K562 (cell line): ENCODE results near the gene HBP1. TPM values are rescaled to one million over a fixed set of nuclear protein-coding genes. Genes with fewer than 3 reads are reported as not detected.

Experiments used
- ATAC-seq: fragments of 200-7000 bp; cut with Tn5 transposase; 3 replicates; pipeline ENCODE4 v1.9.1; 2020; ENCODE audit warnings: moderate library complexity
- BruUV-seq: library from RNA; stranded (reverse); fragments of 400-500 nt; replicated peaks from 2 replicates; lab custom pipeline; 2021; lab: Mats Ljungman, UMichigan
- CTCF ChIA-PET: fragments of 300-600 bp; formaldehyde crosslinking; extraction: SDS; loops from one replicate; lab custom pipeline; 2021; ENCODE audit warnings: low intra/inter-chr PET ratio; lab: Yijun Ruan, JAX
- POLR2A ChIA-PET: fragments of 300-600, 350-650 bp; sonication (Branson Sonifier 250); formaldehyde crosslinking; extraction: SDS; loops from one replicate; lab custom pipeline; 2021; ENCODE audit warnings: antibody characterized with exemption, inconsistent platforms; lab: Yijun Ruan, JAX
- DNase-seq, 4 experiments: peaks; one replicate each; pipeline versions ENCODE4 v3.0.0 to v3.0.0-alpha.2; 2011 to 2018; ENCODE audit warnings: low spot score in 3 of 4, mixed read lengths in 3 of 4; ENCODE audit errors: extremely low read depth in 1 of 4
- FAIRE-seq: peaks from 2 replicates; lab custom pipeline; 2011; peaks lifted over from hg19 to GRCh38; lab: Jason Lieb, UNC
- H2AFZ ChIP-seq: 2 replicates; pipeline ENCODE4 v1.6.0; 2011; ENCODE audit warnings: low read depth, low read length, control low read depth, inconsistent platforms
- H3K27ac ChIP-seq: fragments of 200-600 bp; 3 replicates; pipeline ENCODE4 v1.8.0; 2011; ENCODE audit warnings: low read depth, mild to moderate bottlenecking, control low read depth, inconsistent platforms, low read length, moderate library complexity, mixed read lengths; ENCODE audit errors: extremely low read depth
- H3K27me3 ChIP-seq, 2 experiments: fragments of 300-600 bp in 1 of 2; 2 replicates in 1 of 2; 3 replicates in 1 of 2; pipeline versions ENCODE4 v1.6.0 to v1.8.0; 2011; ENCODE audit warnings: inconsistent platforms in 2 of 2, low read length in 2 of 2, mild to moderate bottlenecking in 1 of 2, mixed read lengths in 1 of 2, moderate library complexity in 1 of 2; ENCODE audit not compliant: control insufficient read depth in 2 of 2, insufficient read depth in 2 of 2
- H3K36me3 ChIP-seq: fragments of 300-600 bp; 3 replicates; pipeline ENCODE4 v1.8.0; 2011; ENCODE audit warnings: mild to moderate bottlenecking, low read length, inconsistent platforms; ENCODE audit not compliant: control insufficient read depth, insufficient read depth
- H3K4me1 ChIP-seq, 2 experiments: fragments of 200-600 bp in 1 of 2; replicated peaks in 1 of 2; 2 replicates in 1 of 2; 3 replicates in 1 of 2; pipeline versions ENCODE4 v1.5.1 to v1.8.0; 2011; ENCODE audit warnings: inconsistent platforms in 2 of 2, low read length in 2 of 2, mild to moderate bottlenecking in 1 of 2, mixed read lengths in 1 of 2, moderate library complexity in 1 of 2; ENCODE audit not compliant: control insufficient read depth in 2 of 2, insufficient read depth in 2 of 2
- H3K4me2 ChIP-seq: 2 replicates; pipeline ENCODE4 v1.6.1; 2011; ENCODE audit warnings: low read length, control low read depth, inconsistent platforms, mixed read lengths; ENCODE audit not compliant: insufficient read depth
- H3K4me3 ChIP-seq: fragments of 200-600 bp; sonication (generic), shearing (Covaris generic); 2 replicates; pipeline ENCODE4 v1.5.1; 2016; ENCODE audit warnings: control low read depth, inconsistent platforms
- H3K79me2 ChIP-seq: fragments of 200-600 bp; 3 replicates; pipeline ENCODE4 v1.8.0; 2011; ENCODE audit warnings: low read length, inconsistent platforms; ENCODE audit not compliant: control insufficient read depth, insufficient read depth
- H3K9ac ChIP-seq, 2 experiments: 2 replicates each; pipeline versions ENCODE4 v1.6.0 to v1.6.1; 2011; ENCODE audit warnings: low read depth in 2 of 2, low read length in 2 of 2, control low read depth in 1 of 2, inconsistent platforms in 1 of 2, mild to moderate bottlenecking in 1 of 2, mixed read lengths in 1 of 2; ENCODE audit not compliant: insufficient read depth in 1 of 2
- H3K9me1 ChIP-seq: one replicate; pipeline ENCODE4 v1.6.0; 2011; ENCODE audit warnings: inconsistent platforms, mild to moderate bottlenecking, low read length, moderate library complexity; ENCODE audit not compliant: control insufficient read depth, insufficient read depth
- H3K9me3 ChIP-seq: replicated peaks from 2 replicates; pipeline ENCODE4 v1.5.1; 2011; ENCODE audit warnings: low read depth, low read length, inconsistent platforms; ENCODE audit not compliant: control insufficient read depth, insufficient read depth
- H4K20me1 ChIP-seq: replicated peaks from 2 replicates; pipeline ENCODE4 v1.6.1; 2011; ENCODE audit warnings: low read length, inconsistent platforms, mixed read lengths; ENCODE audit not compliant: control insufficient read depth, insufficient read depth
- BMI1 ChIP-seq: fragments of 150-350 bp; IDR thresholded peaks from 2 replicates; pipeline ENCODE4 v1.6.1; 2014; ENCODE audit warnings: low read length
- C11orf30 ChIP-seq: fragments of 450-650 bp; IDR thresholded peaks from 2 replicates; pipeline ENCODE4 v1.6.1; 2016; ENCODE audit warnings: low read depth, mild to moderate bottlenecking
- NR4A1 ChIP-seq, 2 experiments: fragments of 250-450 bp in 1 of 2; fragments of 450-650 bp in 1 of 2; sonication (Bioruptor Pico) in 1 of 2; IDR thresholded peaks; 2 replicates each; pipeline versions ENCODE4 v1.4.0 to v1.6.1; 2016 to 2020; ENCODE audit warnings: mild to moderate bottlenecking in 2 of 2, missing compliant biosample characterization in 1 of 2, missing genetic modification characterization in 1 of 2, moderate library complexity in 1 of 2
- ZKSCAN8 ChIP-seq: fragments of 200-800 bp; sonication (Bioruptor generic); IDR thresholded peaks from 2 replicates; pipeline ENCODE4 v1.6.1; 2016; ENCODE audit warnings: missing genetic modification characterization, missing compliant biosample characterization
- ZNF316 ChIP-seq: fragments of 450-650 bp; IDR thresholded peaks from 2 replicates; pipeline ENCODE4 v1.6.1; 2016
- WGBS: fragments of 100-300 bp; shearing (Covaris generic); methylation state at CpG from one replicate; pipeline ENCODE4 v1.1.6; 2016; ENCODE audit warnings: low coverage, mixed read lengths; ENCODE audit not compliant: insufficient coverage; ENCODE audit errors: missing lambda C conversion rate; 5-methylcytosine and 5-hydroxymethylcytosine counted together
- in situ Hi-C: fragments of 300-500 bp; cut with MboI; formaldehyde crosslinking; loops from 4 replicates; pipeline ENCODE4 v1.15.0; 2018; ENCODE audit warnings: inconsistent platforms, mixed read lengths
- intact Hi-C: fragments of 100-400 bp; cut with micrococcal nuclease; formaldehyde crosslinking; loops from 2 replicates; pipeline ENCODE4 v1.14.2; 2022
- polyA plus RNA-seq, 8 experiments: library from polyadenylated mRNA; depleted of rRNA in 4 of 8; stranded (reverse) in 5 of 8; unstranded in 3 of 8; fragments of >200 nt; fragmentation: Nextera tagmentation in 2 of 8; fragmentation: Illumina TruSeq in 1 of 8; extraction: Ambion mirVana in 2 of 8; extraction: Trizol in 1 of 8; gene quantifications; 2 replicates each; pipeline versions ENCODE4 v1.2.1 to v1.2.3, GENCODE V29; 2011 to 2014; ENCODE audit warnings: inconsistent platforms in 1 of 8, missing spikeins in 1 of 8
- total RNA-seq, 7 experiments: library from RNA; depleted of rRNA in 6 of 7; stranded (reverse); fragments of >200 nt in 6 of 7; fragmentation: Illumina TruSeq in 2 of 7; extraction: Trizol in 2 of 7; gene quantifications; 2 replicates each; pipeline versions ENCODE4 v1.2.1 to v1.2.3, GENCODE V29; 2011 to 2021; ENCODE audit warnings: low replicate concordance in 1 of 7
- TF ChIP-seq, protein P1 (sequence below): fragments of 250-450 bp; sonication (Bioruptor Pico); IDR thresholded peaks from 2 replicates; pipeline ENCODE4 v1.8.0; 2021; ENCODE audit warnings: moderate library complexity, mild to moderate bottlenecking, inconsistent platforms
- TF ChIP-seq, protein P2 (sequence below): sonication (generic); formaldehyde crosslinking; IDR thresholded peaks from 2 replicates; pipeline ENCODE4 v1.9.0; 2022; ENCODE audit warnings: mild to moderate bottlenecking, missing genetic modification reagents

Gene HBP1
- total and polyA plus RNA-seq, 9 of the 15 experiments (the other 6 are each of a cell fraction or from before 2014, with no cell fraction given), result 18.7 to 59.9 (median 27.0) TPM

DNA sequence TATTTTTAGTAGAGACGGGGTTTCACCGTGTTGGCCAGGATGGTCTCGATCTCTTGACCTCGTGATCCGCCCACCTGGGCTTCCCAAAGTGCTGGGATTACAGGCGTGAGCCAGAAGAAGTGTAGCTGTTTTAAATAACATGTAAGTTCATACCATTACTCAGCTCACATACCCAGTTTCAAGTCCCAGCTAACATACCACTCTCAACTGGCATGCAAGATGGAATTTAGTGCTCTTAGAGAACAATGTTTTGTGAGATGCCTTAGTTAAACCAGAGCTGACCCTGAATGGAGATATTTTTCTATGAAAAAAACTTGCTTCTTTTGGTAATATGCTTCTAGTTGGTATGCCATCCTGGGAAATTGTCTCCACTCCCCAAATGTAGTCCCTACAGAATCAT lies 37.3 kb downstream of the HBP1 start:
- Histone ChIP-seq H3K4me2 (no peak overlapping the region), H4K20me1 (no peaks in the 10 kb centered on the region), H3K36me3 (peaks cover 76% of the 10 kb centered on the region), H3K9me1 (no peaks in the 10 kb centered on the region), H3K27ac (no peak overlapping the region), H3K4me3 (no peak overlapping the region), H3K4me1 (peaks cover 4 to 9% of the 10 kb centered on the region in 2 experiments; a peak in 2 of 5 replicates), H3K79me2 (no peaks in the 10 kb centered on the region), H2AFZ (no peak overlapping the region), H3K9me3 (no peaks in the 10 kb centered on the region), H3K27me3 (no peaks in the 10 kb centered on the region), H3K9ac (no peak overlapping the region)
- ATAC-seq (no peak), FAIRE-seq (no peak), DNase-seq (no peak)
- POLR2A ChIA-PET, result interaction anchor here (0.8 to 1.4 kb wide), 3 partner anchors 10 to 12 kb away, joined by 3 to 5 read pairs (median 3); no protein-coding TSS in a partner anchor
- CTCF ChIA-PET, result no interaction called here
- no TSS peak for BruUV-seq
- 90% methylated on average over 6 of the region's 6 CpGs for WGBS
- intact Hi-C loops (loop anchor here (5.0 kb wide), 1 partner anchor 176 kb away; no protein-coding TSS in a partner anchor), in situ Hi-C loops (loop anchor here (25.0 kb wide), 1 partner anchor 931 kb away; the partner anchor contains the start of gene LAMB4)
- TF ChIP-seq, protein P1, sequence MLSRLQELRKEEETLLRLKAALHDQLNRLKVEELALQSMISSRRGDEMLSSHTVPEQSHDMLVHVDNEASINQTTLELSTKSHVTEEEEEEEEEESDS (CRISPR knock-in tag), result no peak

DNA sequence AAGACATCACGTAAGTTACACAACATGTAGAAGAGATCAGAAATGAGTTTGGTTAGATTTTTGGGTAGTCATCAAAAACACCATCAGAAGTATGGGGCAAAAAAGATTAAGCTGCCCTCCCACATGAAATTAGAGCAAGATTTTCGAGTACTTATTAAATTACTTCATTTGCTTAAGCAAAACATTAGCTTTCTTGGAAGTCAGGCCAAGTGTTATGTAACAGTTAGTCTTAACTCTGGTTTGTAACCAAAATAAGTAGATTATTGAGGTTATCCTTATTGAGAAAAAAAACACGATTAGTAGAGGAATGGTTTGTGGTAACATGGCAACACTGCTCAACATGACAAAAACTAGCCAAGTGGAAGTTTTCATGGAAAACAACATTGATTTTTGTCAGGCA lies 37.9 kb downstream of the HBP1 start:
- no peak overlapping the region for H3K4me2 ChIP-seq
- H3K9me1 ChIP-seq, result no peaks in the 10 kb centered on the region
- BruUV-seq, result no TSS peak
- no peaks in the 10 kb centered on the region for H3K79me2 ChIP-seq
- H3K9me3 ChIP-seq, result no peaks in the 10 kb centered on the region
- no peak overlapping the region for H3K27ac ChIP-seq
- H3K36me3 ChIP-seq, result peaks cover 70% of the 10 kb centered on the region
- H3K4me1 ChIP-seq, result peaks cover 4 to 9% of the 10 kb centered on the region in 2 experiments; a peak in 2 of 5 replicates
- no peaks in the 10 kb centered on the region for H3K27me3 ChIP-seq
- no peaks in the 10 kb centered on the region for H4K20me1 ChIP-seq
- CTCF ChIA-PET, result no interaction called here
- intact Hi-C loops, result loop anchor here (5.0 kb wide), 1 partner anchor 176 kb away; no protein-coding TSS in a partner anchor
- H3K4me3 ChIP-seq, result no peak overlapping the region
- WGBS, result 71% methylated on average over 3 of the region's 3 CpGs
- in situ Hi-C loops, result loop anchor here (25.0 kb wide), 1 partner anchor 931 kb away; the partner anchor contains the start of gene LAMB4
- ATAC-seq (no peak), DNase-seq (no peak), FAIRE-seq (no peak)
- H3K9ac ChIP-seq, result no peak overlapping the region
- POLR2A ChIA-PET, result interaction anchor here (0.8 to 1.5 kb wide), 4 partner anchors 11 to 38 kb away, joined by 3 to 4 read pairs (median 4); partner anchors contain the start of gene HBP1
- H2AFZ ChIP-seq, result no peak overlapping the region
- TF ChIP-seq C11orf30, result no peak
- TF ChIP-seq, protein P2, sequence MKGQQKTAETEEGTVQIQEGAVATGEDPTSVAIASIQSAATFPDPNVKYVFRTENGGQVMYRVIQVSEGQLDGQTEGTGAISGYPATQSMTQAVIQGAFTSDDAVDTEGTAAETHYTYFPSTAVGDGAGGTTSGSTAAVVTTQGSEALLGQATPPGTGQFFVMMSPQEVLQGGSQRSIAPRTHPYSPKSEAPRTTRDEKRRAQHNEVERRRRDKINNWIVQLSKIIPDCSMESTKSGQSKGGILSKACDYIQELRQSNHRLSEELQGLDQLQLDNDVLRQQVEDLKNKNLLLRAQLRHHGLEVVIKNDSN, result no peak
- no peak for TF ChIP-seq BMI1
- TF ChIP-seq ZKSCAN8 (CRISPR knock-in tag), result no peak
- TF ChIP-seq NR4A1 (CRISPR knock-in tag; IDR thresholded peaks at IDR 0.05), result no peak
- TF ChIP-seq NR4A1 (tag; IDR thresholded peaks at IDR 0.05), result no peak
- peak; percentile 63 for TF ChIP-seq ZNF316
